ENCODE data around the gene SFXN1.

Gene SFXN1

DNA sequence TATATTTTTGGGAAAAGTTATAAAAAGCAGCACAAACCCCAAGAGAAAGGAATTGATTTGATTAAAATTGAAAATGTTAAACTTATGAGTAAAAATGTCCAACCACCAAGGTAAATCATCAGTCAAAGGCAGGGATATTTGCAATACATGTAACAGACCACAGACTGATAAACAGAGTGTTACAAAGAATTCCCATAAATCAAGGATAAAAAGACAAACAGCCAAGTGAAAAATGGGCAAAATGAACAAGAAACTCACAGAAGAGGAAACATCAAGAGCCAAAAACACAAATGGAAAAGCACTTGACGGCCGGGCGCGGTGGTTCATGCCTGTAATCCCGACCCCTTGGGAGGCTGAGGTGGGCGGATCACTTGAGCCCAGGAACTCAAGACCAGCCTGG lies 98.2 kb downstream of the SFXN1 start:
- DNase-seq: no peak

Data from activated CD4-positive, alpha-beta T cell treated with anti-CD3 and anti-CD28 coated beads for 4 hours (primary cell).